NCI-H2029 treated with DMSO at 0.1 percent for 48 hours (cell line): ENCODE results near the gene KBTBD4.

Source experiments
- DNase-seq: peaks from one replicate; lab custom pipeline; 2025; lab: John Stamatoyannopoulos, UW

Gene KBTBD4

DNA sequence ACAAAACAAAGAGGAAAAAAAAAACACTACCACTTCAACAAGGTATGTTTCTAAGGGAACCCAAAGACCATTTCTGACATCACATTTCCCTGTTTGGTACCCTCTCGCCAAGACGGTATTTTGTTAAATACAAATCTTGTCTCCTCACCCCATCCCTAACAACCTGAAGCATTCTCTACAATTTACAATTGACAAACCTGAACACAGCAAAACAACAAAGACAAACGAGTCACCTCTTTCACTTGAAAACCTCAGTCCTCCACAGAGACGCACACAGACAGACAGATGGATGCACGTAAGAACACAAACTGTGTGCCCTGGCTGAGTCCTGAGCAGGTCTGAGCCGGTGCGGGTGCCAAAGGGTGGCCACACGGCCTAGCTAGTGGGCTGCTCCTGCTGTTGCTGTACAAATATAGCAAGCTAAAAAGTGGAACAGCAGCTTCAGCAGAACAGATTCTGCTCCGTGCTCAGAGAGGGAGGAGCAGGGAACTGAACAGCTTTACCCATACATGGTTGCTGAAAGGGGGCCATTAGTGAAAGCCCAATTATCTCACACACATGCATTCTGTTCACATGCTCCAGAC is 54.4 kb downstream of the KBTBD4 start:
- DNase-seq = no peak

DNA sequence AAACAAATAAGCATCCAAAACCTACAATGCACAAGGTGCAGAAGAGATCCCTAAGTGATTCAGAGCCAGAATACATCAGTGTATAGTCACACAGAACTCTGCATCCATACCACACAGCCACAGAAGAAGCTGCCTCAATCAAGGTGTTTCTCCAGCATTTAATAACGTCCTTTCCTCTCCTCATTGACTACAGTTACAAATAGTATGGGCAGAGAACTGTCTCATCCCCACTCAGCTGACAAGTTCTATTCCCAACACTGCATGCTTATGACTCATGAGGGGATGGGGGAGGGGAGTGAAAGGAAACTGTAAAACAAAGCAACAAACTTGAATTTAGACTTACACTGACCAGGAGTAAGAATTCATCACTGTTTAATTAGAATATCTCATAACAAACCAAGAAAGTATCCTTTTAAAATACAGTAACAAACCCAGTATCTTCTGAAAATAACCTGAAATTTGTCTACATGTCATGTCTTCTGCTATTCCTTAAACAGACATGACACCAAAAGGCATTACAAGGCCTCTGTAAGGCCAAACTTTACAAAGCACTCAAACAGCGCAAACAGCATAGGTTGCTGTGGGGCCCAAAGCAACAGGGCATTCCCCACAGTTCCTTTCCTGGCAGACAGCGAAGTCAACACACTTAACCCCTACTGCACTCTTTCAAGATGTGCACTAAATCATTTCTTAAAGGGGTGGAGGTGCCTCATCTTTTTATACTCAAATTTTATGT is 55.1 kb downstream of the KBTBD4 start:
- no peak for DNase-seq
